Stomach (tissue), 4 donors: ENCODE data around the gene CLSTN2.

Experiments used
- POLR2A ChIP-seq, 4 donors: fragments of 450-650 bp; IDR thresholded peaks; one replicate each; pipeline ENCODE4 v1.6.1; 2016; ENCODE audit warnings: antibody characterized with exemption in 4 of 4, control low read depth in 2 of 4, mild to moderate bottlenecking in 1 of 4, moderate library complexity in 1 of 4
- TF ChIP-seq, protein P1 (sequence below), 7 experiments: fragments of 450-650 bp in 4 of 7; fragments of 200-600 bp in 3 of 7; sonication (generic) in 3 of 7; IDR thresholded peaks; one replicate each; pipeline ENCODE4 v1.5.1; 2016 to 2019; ENCODE audit warnings: antibody characterized with exemption in 7 of 7, control low read depth in 2 of 7, mild to moderate bottlenecking in 1 of 7

DNA sequence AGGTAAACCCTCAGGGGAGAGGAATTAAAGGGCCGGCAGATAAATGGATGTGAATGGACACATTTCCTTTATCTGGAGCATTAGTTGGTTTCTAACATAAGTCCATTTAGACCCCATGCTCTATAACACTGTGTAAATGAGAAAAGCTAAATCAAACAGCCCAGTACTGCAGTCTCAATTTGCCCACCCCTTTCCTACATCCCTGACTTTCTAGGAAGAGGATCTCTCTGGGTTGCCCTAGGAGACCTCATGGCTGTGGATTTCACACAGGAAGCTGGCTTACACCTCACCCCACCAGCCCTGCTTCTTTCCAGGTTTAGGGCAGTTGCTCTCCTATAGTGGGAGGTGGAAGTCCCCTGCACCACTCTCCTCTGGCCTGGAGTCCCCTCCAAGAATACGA, 126.2 kb downstream of the CLSTN2 start:
- TF ChIP-seq, protein P1, sequence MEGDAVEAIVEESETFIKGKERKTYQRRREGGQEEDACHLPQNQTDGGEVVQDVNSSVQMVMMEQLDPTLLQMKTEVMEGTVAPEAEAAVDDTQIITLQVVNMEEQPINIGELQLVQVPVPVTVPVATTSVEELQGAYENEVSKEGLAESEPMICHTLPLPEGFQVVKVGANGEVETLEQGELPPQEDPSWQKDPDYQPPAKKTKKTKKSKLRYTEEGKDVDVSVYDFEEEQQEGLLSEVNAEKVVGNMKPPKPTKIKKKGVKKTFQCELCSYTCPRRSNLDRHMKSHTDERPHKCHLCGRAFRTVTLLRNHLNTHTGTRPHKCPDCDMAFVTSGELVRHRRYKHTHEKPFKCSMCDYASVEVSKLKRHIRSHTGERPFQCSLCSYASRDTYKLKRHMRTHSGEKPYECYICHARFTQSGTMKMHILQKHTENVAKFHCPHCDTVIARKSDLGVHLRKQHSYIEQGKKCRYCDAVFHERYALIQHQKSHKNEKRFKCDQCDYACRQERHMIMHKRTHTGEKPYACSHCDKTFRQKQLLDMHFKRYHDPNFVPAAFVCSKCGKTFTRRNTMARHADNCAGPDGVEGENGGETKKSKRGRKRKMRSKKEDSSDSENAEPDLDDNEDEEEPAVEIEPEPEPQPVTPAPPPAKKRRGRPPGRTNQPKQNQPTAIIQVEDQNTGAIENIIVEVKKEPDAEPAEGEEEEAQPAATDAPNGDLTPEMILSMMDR (IDR thresholded peaks at IDR 0.05): no peak
- TF ChIP-seq POLR2A (IDR thresholded peaks at IDR 0.05): no peak
